Measurements from ENCODE around the gene SLC27A2. TPM values are rescaled to one million over a fixed set of nuclear protein-coding genes. Genes with fewer than 3 reads are reported as not detected.

The SLC27A2 gene
- total and polyA plus RNA-seq, 2 experiments from 2014 or later, result 2.8 to 9.4 TPM

DNA sequence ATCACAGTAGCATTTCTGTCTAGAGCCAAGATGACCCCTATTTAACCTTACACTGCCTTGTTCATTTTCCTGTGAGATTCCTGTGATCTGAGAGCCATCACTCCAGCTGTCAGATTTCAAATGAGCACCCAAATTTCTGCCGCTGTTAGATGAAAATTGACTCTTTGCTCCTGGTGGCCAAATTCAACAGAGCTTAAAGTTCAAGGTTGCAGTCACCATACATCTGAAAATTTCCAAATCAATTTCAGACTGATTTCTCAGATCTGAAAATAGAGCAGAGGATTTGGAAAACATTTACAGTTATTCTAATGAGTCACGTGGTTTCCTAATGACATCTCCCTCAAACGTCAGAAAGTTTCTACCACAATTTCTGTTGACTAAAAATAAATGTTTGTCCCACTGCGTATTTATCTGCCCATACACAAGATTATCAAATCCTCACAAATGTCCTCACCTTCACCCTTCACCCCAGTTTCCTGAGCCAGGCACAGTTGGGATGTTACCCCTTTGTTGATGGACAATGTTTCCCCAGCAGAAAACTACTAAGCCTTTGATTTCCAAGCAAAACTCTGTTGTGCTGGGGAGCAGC, 67.1 kb downstream of the SLC27A2 start (continued):
- TF ChIP-seq, protein P1, sequence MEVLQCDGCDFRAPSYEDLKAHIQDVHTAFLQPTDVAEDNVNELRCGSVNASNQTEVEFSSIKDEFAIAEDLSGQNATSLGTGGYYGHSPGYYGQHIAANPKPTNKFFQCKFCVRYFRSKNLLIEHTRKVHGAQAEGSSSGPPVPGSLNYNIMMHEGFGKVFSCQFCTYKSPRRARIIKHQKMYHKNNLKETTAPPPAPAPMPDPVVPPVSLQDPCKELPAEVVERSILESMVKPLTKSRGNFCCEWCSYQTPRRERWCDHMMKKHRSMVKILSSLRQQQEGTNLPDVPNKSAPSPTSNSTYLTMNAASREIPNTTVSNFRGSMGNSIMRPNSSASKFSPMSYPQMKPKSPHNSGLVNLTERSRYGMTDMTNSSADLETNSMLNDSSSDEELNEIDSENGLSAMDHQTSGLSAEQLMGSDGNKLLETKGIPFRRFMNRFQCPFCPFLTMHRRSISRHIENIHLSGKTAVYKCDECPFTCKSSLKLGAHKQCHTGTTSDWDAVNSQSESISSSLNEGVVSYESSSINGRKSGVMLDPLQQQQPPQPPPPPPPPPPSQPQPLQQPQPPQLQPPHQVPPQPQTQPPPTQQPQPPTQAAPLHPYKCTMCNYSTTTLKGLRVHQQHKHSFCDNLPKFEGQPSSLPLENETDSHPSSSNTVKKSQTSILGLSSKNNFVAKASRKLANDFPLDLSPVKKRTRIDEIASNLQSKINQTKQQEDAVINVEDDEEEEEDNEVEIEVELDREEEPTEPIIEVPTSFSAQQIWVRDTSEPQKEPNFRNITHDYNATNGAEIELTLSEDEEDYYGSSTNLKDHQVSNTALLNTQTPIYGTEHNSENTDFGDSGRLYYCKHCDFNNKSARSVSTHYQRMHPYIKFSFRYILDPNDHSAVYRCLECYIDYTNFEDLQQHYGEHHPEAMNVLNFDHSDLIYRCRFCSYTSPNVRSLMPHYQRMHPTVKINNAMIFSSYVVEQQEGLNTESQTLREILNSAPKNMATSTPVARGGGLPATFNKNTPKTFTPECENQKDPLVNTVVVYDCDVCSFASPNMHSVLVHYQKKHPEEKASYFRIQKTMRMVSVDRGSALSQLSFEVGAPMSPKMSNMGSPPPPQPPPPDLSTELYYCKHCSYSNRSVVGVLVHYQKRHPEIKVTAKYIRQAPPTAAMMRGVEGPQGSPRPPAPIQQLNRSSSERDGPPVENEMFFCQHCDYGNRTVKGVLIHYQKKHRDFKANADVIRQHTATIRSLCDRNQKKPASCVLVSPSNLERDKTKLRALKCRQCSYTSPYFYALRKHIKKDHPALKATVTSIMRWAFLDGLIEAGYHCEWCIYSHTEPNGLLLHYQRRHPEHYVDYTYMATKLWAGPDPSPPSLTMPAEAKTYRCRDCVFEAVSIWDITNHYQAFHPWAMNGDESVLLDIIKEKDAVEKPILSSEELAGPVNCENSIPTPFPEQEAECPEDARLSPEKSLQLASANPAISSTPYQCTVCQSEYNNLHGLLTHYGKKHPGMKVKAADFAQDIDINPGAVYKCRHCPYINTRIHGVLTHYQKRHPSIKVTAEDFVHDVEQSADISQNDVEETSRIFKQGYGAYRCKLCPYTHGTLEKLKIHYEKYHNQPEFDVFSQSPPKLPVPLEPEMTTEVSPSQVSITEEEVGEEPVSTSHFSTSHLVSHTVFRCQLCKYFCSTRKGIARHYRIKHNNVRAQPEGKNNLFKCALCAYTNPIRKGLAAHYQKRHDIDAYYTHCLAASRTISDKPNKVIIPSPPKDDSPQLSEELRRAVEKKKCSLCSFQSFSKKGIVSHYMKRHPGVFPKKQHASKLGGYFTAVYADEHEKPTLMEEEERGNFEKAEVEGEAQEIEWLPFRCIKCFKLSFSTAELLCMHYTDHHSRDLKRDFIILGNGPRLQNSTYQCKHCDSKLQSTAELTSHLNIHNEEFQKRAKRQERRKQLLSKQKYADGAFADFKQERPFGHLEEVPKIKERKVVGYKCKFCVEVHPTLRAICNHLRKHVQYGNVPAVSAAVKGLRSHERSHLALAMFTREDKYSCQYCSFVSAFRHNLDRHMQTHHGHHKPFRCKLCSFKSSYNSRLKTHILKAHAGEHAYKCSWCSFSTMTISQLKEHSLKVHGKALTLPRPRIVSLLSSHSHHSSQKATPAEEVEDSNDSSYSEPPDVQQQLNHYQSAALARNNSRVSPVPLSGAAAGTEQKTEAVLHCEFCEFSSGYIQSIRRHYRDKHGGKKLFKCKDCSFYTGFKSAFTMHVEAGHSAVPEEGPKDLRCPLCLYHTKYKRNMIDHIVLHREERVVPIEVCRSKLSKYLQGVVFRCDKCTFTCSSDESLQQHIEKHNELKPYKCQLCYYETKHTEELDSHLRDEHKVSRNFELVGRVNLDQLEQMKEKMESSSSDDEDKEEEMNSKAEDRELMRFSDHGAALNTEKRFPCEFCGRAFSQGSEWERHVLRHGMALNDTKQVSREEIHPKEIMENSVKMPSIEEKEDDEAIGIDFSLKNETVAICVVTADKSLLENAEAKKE (CRISPR knock-in tag; IDR thresholded peaks at IDR 0.05), result no peak
- TF ChIP-seq CREB1 (CRISPR knock-in tag; IDR thresholded peaks at IDR 0.05; ENCODE audit: low read depth) (no peak), NANOG (IDR thresholded peaks at IDR 0.05; ENCODE audit: borderline replicate concordance) (no peak), EZH2 (IDR thresholded peaks at IDR 0.05; ENCODE audit: low read depth, unreplicated experiment) (no peak), ZNF114 (CRISPR knock-in tag; IDR thresholded peaks at IDR 0.05) (no peak), JUNB (IDR thresholded peaks at IDR 0.05; ENCODE audit: unreplicated experiment) (no peak), EZH2phosphoT487 (IDR thresholded peaks at IDR 0.05; ENCODE audit: unreplicated experiment) (no peak), ZNF331 (CRISPR knock-in tag; IDR thresholded peaks at IDR 0.05; ENCODE audit: low read depth) (no peak)
- TF ChIP-seq, protein P2, sequence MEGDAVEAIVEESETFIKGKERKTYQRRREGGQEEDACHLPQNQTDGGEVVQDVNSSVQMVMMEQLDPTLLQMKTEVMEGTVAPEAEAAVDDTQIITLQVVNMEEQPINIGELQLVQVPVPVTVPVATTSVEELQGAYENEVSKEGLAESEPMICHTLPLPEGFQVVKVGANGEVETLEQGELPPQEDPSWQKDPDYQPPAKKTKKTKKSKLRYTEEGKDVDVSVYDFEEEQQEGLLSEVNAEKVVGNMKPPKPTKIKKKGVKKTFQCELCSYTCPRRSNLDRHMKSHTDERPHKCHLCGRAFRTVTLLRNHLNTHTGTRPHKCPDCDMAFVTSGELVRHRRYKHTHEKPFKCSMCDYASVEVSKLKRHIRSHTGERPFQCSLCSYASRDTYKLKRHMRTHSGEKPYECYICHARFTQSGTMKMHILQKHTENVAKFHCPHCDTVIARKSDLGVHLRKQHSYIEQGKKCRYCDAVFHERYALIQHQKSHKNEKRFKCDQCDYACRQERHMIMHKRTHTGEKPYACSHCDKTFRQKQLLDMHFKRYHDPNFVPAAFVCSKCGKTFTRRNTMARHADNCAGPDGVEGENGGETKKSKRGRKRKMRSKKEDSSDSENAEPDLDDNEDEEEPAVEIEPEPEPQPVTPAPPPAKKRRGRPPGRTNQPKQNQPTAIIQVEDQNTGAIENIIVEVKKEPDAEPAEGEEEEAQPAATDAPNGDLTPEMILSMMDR (conservative IDR thresholded peaks at IDR 0.05; ENCODE audit: low read depth in 2 of 2), result no peak

Measured in GM23338 (cell line).